Measurements from ENCODE around the gene PGLYRP4. TPM values are rescaled to one million over a fixed set of nuclear protein-coding genes. Genes with fewer than 3 reads are reported as not detected.
A peak's percentile ranks its signal among the peaks of the same experiment; 100 is the strongest.

Gene PGLYRP4
- total and polyA plus RNA-seq, 2 of the 4 experiments (the other 2 are of a cell fraction) = not detected

- no TSS peak for BruUV-seq (replicated peaks)
Observed at GRCh38 chr1:153375511-153375910, 26.9 kb upstream of the PGLYRP4 start, which contains the start of gene S100A12. S100A12 (minus strand) TSS chr1:153375621; CDS start chr1:153374592, 1,029 bp downstream.

More at GRCh38 chr1:153375511-153375910, 26.9 kb upstream of the PGLYRP4 start, which contains the start of gene S100A12:
- Histone ChIP-seq H3K36me3 (ENCODE audit: control insufficient read depth, insufficient read depth, low read length) (no peaks in the 10 kb centered on the region), H2AFZ (replicated peaks; ENCODE audit: low read length, poor library complexity) (peak within 1 kb of the TSS; percentile 66), H4K8ac (ENCODE audit: low read depth in 2 of 2, low read length in 2 of 2) (no peak within 1 kb of the TSS), H3K23ac (ENCODE audit: low read depth, low read length) (no peak within 1 kb of the TSS), H2AK5ac (ENCODE audit: low read depth, low read length) (no peak within 1 kb of the TSS), H3K4me2 (ENCODE audit: low read depth, low read length) (no peak within 1 kb of the TSS), H3K56ac (ENCODE audit: extremely low read depth, insufficient read depth, low read length) (no peak within 1 kb of the TSS), H3K4me1 (ENCODE audit: control insufficient read depth, insufficient read depth, low read length) (no peaks in the 10 kb centered on the region), H2AK9ac (replicated peaks; ENCODE audit: low read depth, low read length, poor library complexity) (no peak within 1 kb of the TSS), H2BK120ac (ENCODE audit: low read depth, low read length) (no peak within 1 kb of the TSS), H3K9me3 (ENCODE audit: control insufficient read depth, insufficient read depth, low read length) (no peaks in the 10 kb centered on the region), H2BK5ac (ENCODE audit: low read depth, low read length, poor library complexity, severe bottlenecking) (no peak within 1 kb of the TSS), H3K9ac (ENCODE audit: low read depth, low read length) (no peak within 1 kb of the TSS), H3K27me3 (ENCODE audit: control insufficient read depth, insufficient read depth, low read length) (peaks cover 2% of the 10 kb centered on the region; the same call in 1 of the 2 replicates), H3K18ac (ENCODE audit: low read depth, low read length) (no peak within 1 kb of the TSS), H2BK15ac (ENCODE audit: low read depth, low read length) (no peak within 1 kb of the TSS), H4K5ac (ENCODE audit: low read depth, low read length) (no peak within 1 kb of the TSS), H4K91ac (ENCODE audit: insufficient read depth, low read depth, low read length) (no peak within 1 kb of the TSS), H3K79me1 (ENCODE audit: low read depth in 1 of 2, low read length in 2 of 2) (no peaks in the 10 kb centered on the region), H3K4me3 (ENCODE audit: insufficient read depth, low read depth, low read length) (no peak within 1 kb of the TSS), H3K27ac (ENCODE audit: insufficient read depth, low read length) (no peak within 1 kb of the TSS), H3K14ac (replicated peaks; ENCODE audit: low read depth, low read length) (no peak within 1 kb of the TSS), H3K9me1 (ENCODE audit: insufficient read depth, low read length) (no peaks in the 10 kb centered on the region), H4K20me1 (ENCODE audit: insufficient read depth, low read length) (no peaks in the 10 kb centered on the region), H2BK20ac (ENCODE audit: low read depth, low read length) (no peak within 1 kb of the TSS), H3K4ac (ENCODE audit: low read depth, low read length) (no peak within 1 kb of the TSS)
- dilution Hi-C loops (cut with HindIII; ENCODE audit: low sequenced_read_pairs, unreplicated experiment) = no loop called here
- POLR2A ChIA-PET (ENCODE audit: unreplicated experiment) = no interaction called here
- peak; percentile 70 for DNase-seq
- intact Hi-C loops (cut with micrococcal nuclease) = no loop called here
- CTCF ChIA-PET = no interaction called here
- TF ChIP-seq CEBPB (IDR thresholded peaks at IDR 0.05; ENCODE audit: low read depth, low read length) (peak; percentile 87), ELK1 (IDR thresholded peaks at IDR 0.05; ENCODE audit: borderline replicate concordance, low read depth, low read length) (no peak)
- peak; percentile 54 for ATAC-seq (ENCODE audit: low read depth)
- no CpG with 5 or more reads among the region's 1 CpG for WGBS, 2 experiments (ENCODE audit: extremely low coverage in 2 of 2, insufficient read length in 1 of 2)
- in situ Hi-C loops (cut with MboI; ENCODE audit: low sequenced_read_pairs) = no loop called here
